Middle frontal gyrus (tissue), 1 donor: ENCODE data around the gene TOMM70.
"Not testable (repeated sequence)": the region's sequence is repeated elsewhere in the genome, so short reads cannot be mapped to it uniquely, and the experiment has no call there.

Source experiments
- DNase-seq: peaks from one replicate; pipeline ENCODE4 v3.0.0-alpha.2; 2015; ENCODE audit warnings: low spot score; ENCODE audit errors: extremely low spot score

TOMM70 gene

DNA sequence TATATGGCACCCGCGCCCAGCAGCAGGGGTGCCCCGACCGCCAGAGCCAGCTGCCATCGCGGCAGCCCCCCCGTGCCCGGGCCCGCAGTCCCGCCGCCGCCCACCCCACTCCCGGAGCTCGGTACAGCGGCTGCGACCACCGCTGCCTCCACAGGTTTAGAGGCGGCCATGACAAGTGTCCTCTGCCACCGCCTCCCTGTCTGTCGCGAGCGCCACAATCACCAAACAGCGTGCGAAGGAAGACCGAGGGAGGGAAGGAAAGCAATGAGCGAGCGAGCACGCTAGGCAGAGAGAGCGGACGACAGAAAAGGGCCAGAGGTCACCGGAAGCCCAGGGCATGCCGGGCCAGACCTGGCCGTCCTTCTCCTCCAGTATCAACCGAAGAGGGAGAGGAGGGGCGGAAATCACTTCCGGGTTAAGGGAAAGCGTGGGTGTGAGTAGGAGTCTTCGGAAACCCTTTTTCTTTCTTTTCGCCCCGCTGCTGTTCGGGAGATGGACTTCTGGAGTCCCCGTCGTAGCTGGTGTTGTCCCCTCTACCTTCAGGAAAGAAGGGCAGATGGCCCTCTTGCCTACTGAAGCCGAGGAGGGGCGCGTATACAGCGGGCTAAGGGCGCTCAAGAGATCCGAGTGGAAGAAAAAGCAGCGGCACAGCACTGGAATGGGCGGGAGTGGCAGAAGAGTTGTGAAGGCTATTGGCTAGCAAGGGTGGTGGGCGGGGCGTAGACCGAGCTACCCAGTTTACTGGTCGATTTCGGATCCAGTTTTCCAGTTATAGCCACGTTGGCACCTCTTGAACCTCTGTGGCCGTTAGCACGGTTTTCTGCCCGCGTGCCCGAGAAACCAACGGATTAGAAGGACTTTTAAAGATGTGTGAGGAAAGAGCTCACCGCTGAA, at the start of gene TOMM70, which contains the start of gene LNP1:
Gene TOMM70 (minus strand): TSS at position 310 of the 894 bp plus-strand sequence. CDS start 140 bp downstream, at position 170.
Gene LNP1 (plus strand): TSS at position 760 of the 894 bp plus-strand sequence. CDS start 28,191 bp downstream, outside the sequence.
- peak; percentile 89 for DNase-seq

GRCh38 chr3:100449214-100449613, 48.3 kb upstream of the TOMM70 start:
- DNase-seq = no peak

GRCh38 chr3:100448079-100448478, 47.2 kb upstream of the TOMM70 start:
- DNase-seq = no peak

DNA sequence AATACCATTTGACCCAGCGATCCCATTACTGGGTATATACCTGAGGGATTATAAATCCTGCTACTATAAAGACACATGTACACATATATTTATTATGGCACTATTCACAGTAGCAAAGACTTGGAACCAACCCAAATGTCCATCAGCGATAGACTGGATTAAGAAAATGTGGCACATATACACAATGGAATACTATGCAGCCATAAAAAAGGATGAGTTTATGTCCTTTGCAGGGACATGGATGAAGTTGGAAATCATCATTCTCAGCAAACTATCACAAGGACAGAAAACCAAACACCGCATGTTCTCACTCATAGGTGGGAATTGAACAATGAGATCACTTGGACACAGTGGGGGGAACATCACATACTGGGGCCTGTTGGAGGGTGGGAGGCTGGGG, 46.2 kb upstream of the TOMM70 start:
- not testable (repeated sequence) for DNase-seq

DNA sequence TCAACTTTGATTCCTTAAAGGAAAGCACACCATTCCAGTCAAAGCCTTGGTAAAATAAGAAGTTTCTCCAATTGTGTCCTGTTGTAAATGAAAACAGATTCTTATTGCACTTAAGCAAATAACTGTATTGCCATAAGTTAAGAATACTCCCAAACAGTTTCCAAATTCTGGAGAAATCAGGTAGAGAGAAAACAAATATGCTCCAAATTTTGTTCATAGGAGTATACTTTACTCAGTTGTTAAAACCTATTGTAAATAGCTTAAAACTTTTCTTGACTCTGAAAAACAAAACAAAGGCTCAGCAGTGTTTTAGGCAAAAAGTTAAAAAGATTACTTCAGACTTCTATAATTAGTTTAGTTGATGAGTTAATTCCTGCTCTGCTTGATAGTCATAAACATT, 42.8 kb upstream of the TOMM70 start:
- DNase-seq = no peak

GRCh38 chr3:100440895-100441294, 40.0 kb upstream of the TOMM70 start:
- DNase-seq = no peak

GRCh38 chr3:100438623-100438974, 37.7 kb upstream of the TOMM70 start:
- DNase-seq = no peak

GRCh38 chr3:100437721-100438622, 37.1 kb upstream of the TOMM70 start:
- no peak for DNase-seq

DNA sequence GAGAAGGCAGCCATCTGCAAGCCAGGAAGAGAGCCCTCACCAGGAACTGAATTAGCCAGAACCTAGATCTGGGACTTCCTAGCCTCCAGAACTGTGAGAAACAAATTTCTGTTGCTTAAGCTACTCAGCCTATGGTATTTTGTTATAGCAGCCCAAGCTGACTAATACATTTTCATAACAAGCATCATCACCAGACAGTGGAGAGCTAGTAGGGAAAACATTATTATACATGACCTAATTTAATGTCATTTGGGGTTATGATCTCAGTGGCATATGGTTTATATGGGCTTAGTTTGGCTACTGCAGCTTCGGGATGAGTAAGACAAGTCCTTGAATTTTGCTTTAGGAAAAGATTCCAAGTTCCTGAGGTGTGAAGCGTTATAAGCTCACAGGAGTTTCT, 36.1 kb upstream of the TOMM70 start:
- no peak for DNase-seq

DNA sequence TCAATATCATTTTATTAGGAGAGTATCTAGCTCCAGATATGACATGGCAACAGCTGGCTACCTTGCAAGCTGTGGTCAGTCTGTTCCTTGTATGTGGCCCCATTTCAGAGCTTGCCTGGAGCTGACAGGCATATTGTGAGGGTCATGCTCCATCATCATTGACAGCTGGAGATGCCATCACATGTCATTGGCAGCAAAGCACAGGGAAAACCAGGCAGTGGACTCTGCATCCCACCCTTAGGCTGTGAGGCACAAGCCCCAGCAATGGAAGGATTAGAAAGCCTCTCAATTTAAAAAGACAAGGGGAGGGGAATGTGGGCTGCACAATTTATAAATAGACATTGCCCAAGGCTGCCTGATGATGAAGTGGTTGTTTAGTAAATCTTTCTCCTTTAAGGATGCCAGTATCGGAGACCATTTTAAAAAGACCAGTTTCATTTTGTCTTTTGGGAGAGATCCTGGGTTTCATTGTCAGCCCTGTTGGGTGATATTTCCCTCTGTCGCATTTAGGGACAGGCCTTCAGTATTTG, 28.4 kb upstream of the TOMM70 start:
- DNase-seq = no peak

DNA sequence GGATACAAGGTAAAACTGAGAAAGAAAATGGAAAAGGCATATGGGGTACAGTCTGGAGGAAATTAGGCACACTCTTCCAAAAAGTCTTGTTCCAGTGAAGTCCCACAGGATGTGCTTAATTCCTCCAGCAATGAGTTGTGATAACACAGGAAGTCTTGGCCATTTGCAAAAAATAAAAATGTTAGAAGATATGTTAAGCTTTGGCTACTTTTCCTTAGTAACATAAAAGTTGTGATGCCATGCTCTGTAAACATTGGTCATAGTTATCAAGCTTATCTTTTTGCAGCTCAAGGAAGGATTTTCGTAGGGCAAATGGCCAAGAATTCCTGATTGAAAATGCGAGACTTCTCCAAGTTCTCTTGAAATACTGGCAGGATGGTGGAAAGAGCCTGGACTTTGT, 26.8 kb upstream of the TOMM70 start:
- no peak for DNase-seq

DNA sequence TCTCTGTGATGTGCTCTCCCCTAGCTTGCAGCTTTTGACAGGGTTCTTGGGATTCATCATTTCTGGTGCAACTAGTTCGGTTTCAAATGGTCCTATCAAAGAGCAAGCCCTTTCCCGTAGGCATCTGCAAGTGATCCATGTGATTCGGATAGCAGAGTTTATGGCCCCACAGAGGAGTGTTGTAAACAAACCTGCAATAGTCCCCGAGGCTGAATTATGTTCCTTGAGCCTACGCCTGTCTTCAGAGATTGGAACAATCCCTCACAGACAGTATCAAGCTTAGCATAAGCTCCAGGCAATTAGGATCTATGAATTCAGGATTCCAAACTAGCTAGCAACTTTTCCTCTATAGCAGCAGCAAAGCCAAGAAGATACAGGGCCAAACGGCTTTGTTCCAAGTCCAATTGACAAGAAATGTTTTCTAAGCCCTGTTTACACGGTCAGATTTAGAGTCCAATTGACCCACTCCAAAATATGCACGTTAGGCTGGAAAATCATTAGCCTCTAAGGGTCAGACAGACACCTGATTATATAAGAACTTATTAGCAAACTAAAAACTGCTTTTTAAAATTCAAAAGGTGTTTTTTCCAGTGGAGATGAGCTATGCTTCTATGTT, 25.3 kb upstream of the TOMM70 start:
- DNase-seq = no peak

DNA sequence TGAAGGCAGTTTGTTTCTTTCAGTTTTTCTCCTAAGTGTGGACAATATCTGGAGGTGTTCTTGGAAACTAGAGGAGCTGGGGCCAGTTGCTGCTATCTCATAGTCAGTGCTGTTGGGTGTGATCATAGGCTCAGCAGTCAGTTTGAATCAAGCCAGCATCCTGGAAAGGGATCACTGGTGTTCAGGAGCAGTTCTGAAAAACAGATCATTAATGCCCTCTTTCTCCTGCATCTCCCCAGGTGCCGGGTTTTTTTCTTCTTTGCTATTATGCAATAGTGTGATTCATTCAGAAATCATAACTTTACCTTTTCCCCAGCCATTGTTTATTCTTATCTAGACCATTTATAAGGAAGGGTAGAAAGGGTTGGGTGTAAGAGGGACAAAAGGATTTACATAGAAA, 24.4 kb upstream of the TOMM70 start:
- DNase-seq = no peak

GRCh38 chr3:100424261-100424660, 23.4 kb upstream of the TOMM70 start:
- no peak for DNase-seq

DNA sequence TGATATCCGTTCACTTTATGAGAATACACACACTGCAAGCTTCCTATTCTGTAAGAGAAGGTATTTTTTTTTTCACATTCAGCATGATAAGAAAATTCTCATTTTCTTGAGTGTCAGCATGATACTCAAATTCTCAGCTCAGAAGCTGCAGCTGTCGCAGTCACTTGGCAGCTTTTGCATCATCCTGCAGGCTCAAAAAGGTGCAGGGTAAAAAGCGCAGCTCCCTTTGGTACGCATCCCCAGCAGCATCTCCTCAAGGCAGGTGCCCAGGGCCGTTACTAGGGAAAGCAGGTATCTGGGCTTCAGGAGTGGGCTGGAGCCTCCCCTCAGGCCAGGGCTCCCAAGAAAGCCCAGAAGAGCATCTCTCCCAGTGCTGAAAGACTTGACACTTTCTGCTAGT, 22.7 kb upstream of the TOMM70 start:
- no peak for DNase-seq

DNA sequence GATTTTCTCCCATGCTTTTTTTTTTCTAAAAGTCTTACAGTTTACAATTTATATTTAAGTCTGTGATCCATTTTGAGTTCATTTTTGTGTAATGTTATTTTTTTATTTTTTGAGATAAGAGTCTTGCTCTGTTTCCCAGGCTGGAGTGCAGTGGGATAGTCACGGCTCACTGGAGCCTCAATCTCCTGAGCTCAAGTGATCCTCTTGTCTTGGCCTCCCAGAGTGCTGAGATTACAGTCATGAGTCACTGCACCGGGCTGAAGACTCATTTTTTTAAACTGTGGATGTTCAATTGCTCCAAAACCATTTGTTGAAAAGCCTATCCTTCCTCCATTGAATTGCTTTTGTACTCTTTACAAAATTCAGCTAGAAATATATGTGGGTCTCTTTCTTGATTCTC, 20.0 kb upstream of the TOMM70 start:
- DNase-seq = no peak

- no peak for DNase-seq
These were observed 18.5 kb upstream of the TOMM70 start for GRCh38 chr3:100419406-100419805.

GRCh38 chr3:100416863-100417262, 16.0 kb upstream of the TOMM70 start:
- DNase-seq = no peak

- no peak for DNase-seq
These were observed 15.3 kb upstream of the TOMM70 start for GRCh38 chr3:100416176-100416575.

- no peak for DNase-seq
These were observed 12.7 kb upstream of the TOMM70 start for GRCh38 chr3:100413613-100414012.

DNA sequence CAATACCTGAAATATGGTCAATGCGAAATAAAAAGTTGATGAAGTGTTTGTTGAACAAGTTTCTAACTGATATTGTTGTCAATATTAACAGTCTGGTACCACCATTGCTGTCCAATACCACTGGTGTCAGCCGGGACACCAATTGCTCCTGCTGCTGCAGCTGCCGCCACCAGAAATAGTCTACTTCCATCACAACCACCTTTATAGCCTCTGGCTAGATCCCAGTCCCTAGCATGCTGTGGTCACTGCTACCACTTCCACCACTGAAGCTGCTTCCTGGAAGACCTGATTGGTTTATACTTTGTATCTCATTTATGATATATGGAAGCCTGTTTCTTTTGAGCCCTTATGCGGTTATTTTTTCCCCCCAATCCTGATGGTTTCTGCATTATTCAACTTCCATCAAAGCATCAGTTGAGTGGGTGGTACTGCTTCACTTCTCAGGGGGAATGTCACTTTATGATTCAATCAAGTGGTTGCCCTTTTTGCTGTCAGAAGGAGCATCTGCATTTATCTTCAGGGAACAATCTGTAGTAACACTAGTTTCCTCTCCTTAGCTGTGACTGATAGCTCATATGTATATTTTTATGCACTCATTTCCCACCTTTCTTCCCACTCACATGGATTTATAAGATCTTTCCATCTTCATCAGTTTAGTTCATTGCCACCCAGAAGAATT, 12.2 kb upstream of the TOMM70 start:
- DNase-seq = no peak
